T1000 (cell line): Measurements from ENCODE around the gene TGFBI.
A peak's percentile ranks its signal among the peaks of the same experiment; 100 is the strongest.

ENCODE experiments used
- DNase-seq: peaks from one replicate; lab custom pipeline; 2025; ENCODE audit warnings: mixed read lengths; lab: John Stamatoyannopoulos, UW

Gene TGFBI

GRCh38 chr5:136065588-136065987, 36.8 kb downstream of the TGFBI start:
- DNase-seq, result no peak

- DNase-seq, result no peak
These were observed 38.0 kb downstream of the TGFBI start for GRCh38 chr5:136066661-136067271.

GRCh38 chr5:136067422-136067821, 38.6 kb downstream of the TGFBI start:
- DNase-seq, result no peak

GRCh38 chr5:136070486-136071285, 41.9 kb downstream of the TGFBI start:
- no peak for DNase-seq

- DNase-seq, result no peak
These were observed 45.1 kb downstream of the TGFBI start for GRCh38 chr5:136073714-136074529.

- DNase-seq, result no peak
These were observed 46.7 kb downstream of the TGFBI start for GRCh38 chr5:136075466-136075891.

- no peak for DNase-seq
These were observed 47.3 kb downstream of the TGFBI start for GRCh38 chr5:136076067-136076466.

- DNase-seq, result no peak
These were observed 48.2 kb downstream of the TGFBI start for GRCh38 chr5:136076881-136077445.

- no peak for DNase-seq
These were observed 50.6 kb downstream of the TGFBI start for GRCh38 chr5:136079195-136079985.

GRCh38 chr5:136080113-136080482, 51.3 kb downstream of the TGFBI start:
- no peak for DNase-seq

GRCh38 chr5:136080483-136081216, 51.9 kb downstream of the TGFBI start:
- DNase-seq, result peak; percentile 79

- DNase-seq, result no peak
These were observed 52.4 kb downstream of the TGFBI start for GRCh38 chr5:136081217-136081591.

- DNase-seq, result peak; percentile 64
These were observed 53.8 kb downstream of the TGFBI start for GRCh38 chr5:136082390-136083193.

GRCh38 chr5:136084698-136085097, 55.9 kb downstream of the TGFBI start:
- DNase-seq, result no peak

- no peak for DNase-seq
These were observed 58.2 kb downstream of the TGFBI start for GRCh38 chr5:136086783-136087566.

GRCh38 chr5:136087961-136088871, 59.4 kb downstream of the TGFBI start:
- DNase-seq, result no peak

- no peak for DNase-seq
These were observed 61.0 kb downstream of the TGFBI start for GRCh38 chr5:136089791-136090190.

GRCh38 chr5:136090319-136090718, 61.5 kb downstream of the TGFBI start:
- DNase-seq, result no peak
